Pons (tissue), 1 donor: ENCODE measurements around the gene GRIK2.
"Not testable (repeated sequence)": the region's sequence is repeated elsewhere in the genome, so short reads cannot be mapped to it uniquely, and the experiment has no call there.

Source experiments
- DNase-seq: peaks from one replicate; pipeline ENCODE4 v3.0.0-alpha.2; 2016; ENCODE audit warnings: low spot score

The GRIK2 gene

DNA sequence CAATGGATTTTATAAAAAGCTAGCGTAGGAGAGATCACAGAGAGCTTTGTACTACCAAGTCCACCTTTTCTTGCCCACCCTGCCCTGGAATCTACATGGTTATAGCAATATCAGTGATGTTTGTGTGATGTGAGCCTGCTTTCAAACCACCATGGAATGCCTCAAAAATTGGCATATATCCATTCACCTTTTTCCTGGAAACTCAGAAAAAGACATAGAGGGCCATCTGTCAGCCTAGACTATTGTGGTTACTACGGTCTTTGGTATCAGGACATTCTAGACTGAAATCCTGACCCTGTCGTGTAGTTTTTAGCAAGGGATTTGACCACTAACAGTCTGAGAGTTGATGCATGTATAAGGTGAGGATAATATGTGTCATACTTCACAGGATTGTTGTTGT, 239.6 kb downstream of the GRIK2 start:
- DNase-seq: no peak

DNA sequence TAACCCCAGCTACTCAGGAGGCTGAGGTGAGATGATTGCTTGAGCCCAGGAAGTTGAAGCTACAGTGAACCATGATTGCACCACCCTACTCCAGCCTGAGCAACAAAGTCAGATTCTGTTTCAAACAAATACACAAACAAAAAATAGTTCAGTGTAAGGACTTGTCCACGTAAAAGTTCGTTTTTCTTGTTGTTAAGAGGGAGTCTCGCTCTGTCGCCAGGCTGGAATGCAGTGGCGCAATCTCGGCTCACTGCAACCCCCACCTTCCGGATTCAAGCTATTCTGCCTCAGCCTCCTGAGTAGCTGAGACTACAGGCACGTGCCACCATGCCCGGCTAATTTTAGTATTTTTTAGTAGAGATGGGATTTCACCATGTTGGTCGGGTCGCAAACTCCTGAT, 245.4 kb downstream of the GRIK2 start:
- not testable (repeated sequence) for DNase-seq

DNA sequence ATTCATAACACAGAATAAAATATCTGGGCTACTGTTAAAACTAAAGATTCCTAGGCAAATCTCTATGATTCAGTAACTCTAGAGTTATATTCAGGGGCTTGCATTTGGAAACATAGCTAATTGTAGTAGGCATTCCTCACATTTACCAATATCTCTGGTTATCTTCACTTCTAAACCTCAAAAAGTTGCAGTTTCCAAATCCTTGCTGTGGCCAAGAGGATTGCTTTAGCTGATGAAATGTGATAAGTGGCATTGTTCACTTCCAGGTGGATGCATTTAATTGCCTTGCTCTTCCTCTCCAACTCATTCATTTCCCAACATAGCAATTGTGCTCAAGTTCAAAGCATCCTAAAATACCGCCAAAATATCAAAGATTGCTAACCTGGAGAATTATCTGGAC, 246.6 kb downstream of the GRIK2 start:
- DNase-seq: no peak

DNA sequence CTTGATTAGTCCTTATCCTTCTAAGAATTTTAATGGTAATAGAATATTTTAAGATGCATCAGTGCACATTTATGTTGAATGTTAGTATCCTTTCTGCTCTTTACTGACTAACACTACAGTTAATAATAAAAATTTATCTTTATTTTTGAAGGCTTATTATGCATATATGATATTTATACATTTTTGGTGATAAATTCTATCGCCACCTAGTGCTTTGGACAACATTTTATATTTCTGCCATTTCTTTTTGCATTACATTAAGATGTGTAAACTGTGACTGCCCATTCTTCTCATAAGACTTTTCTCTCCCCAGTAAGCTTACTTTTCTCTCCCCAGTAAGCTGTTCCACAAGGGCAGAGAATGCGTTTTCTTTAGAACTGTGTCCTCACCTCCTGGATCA, 252.3 kb downstream of the GRIK2 start:
- no peak for DNase-seq

DNA sequence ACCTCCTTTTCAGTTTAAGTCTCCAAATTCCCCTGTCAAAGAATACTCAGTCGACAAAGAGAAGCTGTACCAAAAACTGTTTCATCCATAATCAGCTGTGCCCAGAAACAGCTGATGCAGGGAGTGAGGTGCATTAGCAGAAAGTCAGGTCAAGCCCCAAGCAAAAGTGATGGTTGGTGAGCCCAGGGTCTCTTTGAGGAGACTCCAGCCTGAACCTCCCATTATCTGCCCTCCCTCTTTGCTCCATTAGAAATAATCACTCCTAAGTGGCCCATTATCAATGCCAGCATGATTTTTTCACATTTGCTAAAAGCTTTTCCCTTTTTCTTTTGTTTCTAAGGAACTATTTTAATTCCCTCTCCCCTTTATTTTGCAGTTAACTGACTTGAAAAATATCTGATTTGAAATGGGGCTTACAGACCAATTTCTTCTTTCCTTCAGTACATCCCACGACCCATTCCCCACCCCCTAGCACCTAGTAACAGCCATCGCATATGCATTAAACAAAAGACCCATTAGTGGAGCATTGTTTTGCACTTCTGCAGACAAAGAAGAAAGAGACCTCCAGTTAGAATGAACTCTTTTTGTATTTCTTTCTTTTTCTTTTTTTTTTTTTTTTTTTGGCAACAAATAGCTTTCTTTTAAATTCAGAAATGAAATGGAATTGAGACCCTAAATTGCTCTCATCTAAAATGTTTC, 257.0 kb downstream of the GRIK2 start:
- no peak for DNase-seq

DNA sequence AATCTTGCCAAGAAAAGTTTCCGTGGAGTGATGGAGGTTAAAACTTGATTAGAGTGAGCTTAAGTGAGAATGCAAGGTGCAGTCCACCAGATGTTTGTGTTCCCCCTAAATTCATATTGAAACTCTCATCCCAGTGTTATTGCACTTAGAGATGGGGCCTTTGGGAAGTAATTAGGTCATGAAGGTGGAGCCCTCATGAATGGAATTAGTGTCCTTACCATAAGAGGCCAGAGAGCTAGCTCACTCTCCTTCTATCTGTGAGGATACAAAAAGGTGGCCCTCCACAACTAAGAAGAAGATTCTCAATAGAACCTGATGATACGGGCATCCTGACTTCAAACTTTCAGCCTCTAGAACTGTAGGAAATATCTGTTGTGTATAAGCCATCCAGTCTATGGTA, 258.6 kb downstream of the GRIK2 start:
- DNase-seq: no peak

DNA sequence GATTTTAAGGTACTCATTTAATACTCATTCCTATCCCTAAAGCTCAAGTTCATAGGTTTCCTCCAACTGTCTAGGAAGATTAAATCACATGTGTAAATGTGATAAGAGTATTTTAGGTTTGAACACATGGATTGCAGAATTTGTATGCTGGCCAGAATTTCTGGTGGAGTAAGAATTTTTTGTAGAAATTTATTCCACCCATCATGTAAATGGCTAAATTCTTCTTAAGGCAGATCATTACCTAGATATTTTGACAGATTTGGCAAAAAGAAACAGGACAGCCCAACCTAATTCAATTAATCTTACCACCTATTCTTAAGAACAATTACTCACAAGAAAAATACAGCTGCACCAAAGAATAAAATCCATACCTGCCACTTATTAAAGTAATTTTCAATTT, 261.6 kb downstream of the GRIK2 start:
- DNase-seq: no peak

DNA sequence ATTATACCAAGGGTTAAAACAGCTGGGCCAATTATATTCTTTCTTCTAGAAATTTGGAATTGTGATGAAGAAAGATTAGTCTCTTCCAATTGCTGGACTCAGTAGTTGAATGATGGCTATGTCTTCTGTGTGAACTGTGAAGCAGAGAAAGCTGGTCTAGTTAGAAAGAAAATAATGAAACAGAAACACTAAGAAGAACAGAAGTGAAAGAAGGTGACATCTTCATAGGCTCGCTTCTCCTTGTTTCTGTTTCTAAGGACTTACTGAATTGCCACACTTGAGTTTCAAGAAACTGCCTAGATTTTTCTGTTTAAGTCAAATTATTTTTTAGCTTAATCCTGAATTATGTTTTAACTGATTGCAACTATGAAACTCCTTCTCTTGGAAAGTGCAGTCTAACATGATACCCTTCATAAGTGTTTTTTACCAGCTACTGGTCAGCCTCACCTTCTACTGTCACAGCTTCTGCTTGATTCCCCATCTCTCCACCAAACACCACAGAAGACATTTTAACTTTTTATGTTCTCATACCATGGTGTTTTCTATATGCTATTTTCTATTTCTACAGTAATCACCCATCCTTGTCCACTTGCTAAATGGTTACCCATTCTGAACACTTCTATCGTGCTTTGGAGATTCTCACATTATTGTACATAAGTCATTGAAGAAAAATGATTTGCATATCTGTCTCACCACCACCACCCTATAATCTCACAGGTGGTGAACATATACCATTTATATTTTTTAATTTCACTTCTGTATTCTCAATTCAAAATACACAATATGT, 268.8 kb downstream of the GRIK2 start:
- DNase-seq: no peak

DNA sequence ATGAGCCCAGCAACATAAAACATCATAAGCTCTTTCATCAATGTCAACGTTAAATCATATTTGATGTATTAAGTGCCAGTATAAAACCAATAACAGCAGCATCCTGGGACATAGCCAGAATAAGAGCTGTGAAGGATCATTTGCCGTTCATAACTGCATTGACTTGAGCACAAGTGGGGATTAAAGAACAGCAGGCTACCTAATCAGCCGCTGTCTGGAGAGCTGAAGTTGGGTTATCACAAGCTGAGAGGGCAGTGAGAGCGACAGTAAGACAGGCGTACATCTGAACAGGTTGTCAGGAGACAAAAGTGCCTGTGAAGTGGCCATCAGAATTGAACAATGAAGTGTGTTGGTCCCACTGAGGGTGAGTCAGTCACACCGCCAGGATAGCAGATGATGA, 269.6 kb downstream of the GRIK2 start:
- DNase-seq: no peak

DNA sequence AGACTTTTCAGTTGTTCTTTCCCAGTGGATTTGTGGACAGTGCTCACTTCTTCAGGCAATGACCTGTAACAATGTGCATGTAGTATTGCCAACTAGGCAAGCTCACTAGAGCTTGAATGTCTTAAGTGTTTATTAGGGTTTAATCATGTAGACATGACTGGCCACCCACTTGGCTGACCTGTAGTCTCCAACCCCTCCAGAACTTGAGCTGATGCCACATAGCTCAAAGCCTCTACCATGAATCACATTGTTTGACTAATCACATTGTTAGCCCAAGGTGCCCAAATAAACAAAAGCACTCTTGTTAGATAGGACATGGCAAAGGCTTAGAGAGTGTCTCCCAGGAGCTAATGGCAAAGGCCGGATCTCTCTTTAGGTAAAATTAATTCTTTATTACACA, 272.7 kb downstream of the GRIK2 start:
- no peak for DNase-seq

DNA sequence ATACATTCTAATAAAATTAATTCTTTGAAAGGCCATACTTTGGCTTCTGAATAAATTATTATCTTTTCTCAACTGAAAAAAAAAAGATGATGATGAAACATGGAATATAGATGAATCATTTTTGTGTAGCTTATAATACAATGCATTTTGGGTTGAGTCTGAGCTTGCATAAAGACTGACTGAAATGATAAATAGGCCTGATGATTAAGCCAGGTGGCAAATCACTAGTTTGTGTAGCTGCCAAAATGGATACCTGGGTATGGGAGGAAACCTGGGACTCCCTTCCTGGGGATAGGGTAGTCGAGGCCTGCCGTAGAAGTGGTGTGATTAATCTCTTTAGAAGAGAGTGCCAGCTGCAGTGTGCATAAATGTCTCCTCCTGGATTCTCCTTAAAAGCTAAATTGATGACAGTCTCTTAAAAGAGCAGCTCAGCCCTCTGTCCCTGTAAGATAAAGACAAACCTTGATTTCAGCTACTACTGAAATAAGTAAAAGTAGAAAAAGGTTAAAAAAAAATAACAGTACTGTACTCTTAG, 275.1 kb downstream of the GRIK2 start:
- peak; percentile 9 for DNase-seq

DNA sequence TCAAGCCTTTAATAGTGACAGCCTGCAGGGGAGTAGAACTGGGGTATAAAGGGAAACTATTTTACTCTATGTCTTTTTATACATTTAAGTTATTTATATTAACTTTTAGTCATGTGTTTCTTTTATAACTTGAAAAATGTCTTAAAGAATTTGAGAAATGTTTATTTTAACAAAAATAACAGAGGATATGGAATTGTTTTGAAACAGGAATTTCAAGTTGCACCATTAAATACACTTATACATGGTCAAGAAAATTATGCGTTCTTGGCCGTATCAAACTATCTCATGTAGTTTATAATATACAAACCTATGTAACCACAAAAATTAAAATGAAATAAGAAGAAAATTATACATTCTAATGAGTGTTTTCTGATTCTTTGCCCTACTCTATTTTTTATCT, 282.7 kb downstream of the GRIK2 start:
- DNase-seq: no peak

DNA sequence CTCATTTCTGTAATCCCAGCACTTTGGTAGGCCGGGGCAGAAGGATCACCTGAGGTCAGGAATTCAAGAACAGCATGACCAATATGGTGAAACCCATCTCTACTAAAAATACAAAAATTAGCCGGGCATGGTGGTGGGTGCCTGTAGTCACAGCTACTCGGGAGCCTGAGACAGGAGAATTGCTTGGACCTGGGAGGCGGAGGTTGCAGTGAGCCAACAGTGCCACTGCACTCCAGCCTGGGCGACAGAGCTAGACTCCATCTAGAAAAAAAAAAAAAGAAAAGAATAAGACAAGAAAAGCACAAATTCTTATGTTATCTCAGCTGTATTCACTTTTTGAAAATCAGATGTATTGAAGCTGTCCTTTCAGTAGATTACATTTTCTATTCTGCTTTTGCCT, 289.4 kb downstream of the GRIK2 start:
- no peak for DNase-seq

DNA sequence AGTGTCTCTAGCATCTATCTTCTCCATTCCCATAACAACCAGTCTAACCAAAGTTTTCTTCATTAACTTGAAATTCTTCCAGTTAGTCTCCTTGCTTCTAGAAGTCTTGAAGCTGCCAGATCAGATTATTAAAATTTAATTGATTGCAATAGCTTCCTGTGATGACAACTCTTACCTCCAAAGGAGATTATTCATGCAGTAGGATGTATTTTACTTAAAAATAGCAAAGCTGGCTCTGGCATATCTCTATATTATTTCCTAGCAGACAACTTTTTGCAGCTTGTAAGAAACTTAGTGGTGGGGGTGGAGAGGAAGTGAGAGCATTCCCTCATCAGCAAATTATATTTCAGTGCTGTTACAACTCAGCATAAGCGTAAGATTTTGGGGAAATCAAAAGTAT, 290.4 kb downstream of the GRIK2 start:
- no peak for DNase-seq

DNA sequence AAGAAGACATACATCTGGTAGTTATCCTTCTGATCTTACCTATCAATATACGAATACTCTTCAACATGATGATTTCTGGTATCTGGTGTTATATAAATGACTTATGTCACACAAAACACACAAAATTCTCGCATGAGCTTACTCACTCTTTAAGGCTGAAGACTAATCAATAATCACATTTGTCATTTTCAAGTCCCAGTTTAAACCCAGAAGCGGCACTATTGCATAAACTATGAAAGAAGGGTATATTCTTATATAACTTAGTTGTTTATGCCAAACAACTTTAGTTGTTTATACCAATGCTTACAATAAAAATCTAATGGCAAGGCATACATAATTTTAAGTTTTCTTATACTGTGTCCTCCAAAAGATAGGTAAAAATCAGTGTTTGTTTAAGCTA, 293.1 kb downstream of the GRIK2 start:
- DNase-seq: no peak

DNA sequence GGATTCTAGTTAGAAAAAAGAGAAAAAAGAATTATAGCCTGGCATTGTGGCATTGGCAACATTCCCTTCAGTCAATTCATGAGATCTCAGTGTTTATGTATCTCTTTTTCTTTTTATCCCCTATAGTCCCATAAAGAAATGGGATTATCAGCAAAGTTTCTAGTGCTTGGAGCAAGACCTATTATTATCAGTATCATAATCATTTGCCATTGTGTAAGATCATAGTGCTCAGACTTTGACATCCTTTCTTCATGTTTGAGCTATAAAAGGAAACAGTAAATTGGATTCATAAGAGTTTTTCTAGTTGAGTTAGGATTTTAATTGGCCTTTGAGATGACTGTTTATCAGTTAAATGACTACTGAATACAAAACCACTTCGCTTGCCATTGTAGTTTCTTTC, 295.6 kb downstream of the GRIK2 start:
- DNase-seq: no peak

DNA sequence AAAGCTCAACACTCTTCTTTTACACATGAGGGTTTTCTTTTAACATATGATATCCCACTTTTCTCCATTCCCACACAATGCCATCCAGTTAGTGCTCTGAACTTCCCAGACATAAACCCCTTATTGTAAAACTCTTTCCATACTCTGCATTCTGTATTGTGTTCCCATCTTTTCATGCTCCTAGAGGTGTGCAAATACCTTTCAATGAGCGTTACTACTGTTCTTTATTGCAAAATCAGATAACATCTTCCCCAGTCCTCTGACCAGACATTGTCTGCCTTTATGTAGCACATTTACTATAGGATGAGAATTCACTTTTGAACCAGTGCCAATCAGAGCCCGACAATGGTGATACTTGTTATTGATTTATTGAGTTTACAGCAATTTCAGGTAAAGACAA, 296.2 kb downstream of the GRIK2 start:
- DNase-seq: no peak

DNA sequence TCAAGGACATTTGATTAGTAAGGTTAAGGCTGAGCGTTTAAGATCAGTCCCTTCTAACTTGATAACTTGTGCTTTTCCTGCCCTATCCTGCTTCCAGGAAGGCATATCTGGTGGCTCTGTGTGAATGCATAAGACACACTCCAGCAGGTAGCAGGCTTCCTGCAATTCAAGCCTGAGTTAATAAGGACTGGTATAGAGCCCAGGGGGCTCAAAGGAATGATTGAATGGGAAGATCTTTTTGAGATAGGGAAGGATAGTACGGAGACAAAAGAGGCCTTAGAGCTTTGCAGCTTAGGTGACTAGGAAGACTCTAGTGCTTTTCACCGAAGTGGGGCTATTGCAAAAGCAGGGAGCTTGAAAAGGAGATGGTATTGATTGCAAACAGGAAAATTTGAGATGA, 307.1 kb downstream of the GRIK2 start:
- no peak for DNase-seq

DNA sequence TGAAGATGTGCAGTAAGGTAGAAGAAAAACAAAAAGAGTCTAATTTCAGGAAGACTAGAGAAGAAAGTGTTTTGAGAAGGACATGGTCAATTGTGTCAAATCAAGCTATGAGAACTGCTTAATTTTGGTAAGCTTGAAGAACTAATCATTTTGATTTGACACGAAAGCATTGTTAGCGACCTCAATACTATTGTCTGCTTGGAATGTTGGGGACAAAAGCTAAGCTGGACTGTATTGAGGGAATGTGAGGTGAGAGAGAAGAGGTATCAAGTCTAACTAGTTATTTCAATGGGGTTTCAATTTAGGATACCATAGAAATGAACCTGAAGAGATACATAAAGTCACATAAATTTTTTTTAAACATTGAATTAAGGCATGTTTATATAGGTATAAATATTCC, 309.8 kb downstream of the GRIK2 start:
- no peak for DNase-seq

DNA sequence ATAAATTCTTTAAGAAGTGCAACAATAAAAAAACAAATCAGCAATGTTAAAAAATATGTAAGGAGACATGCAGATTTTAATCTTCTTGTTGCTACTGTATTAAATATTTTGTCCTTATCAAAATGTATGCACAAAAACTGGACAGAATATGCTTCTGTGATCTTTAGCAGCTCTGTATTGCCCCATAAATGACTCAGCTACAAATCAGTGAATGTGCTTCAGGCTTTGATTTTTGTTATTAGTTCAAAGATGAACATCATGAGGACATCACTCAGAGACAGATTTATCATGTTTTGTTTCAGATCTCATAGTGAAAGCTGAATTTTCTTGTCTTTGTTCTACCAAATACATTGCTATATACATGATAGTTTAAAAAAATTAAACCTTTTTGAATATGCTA, 312.4 kb downstream of the GRIK2 start:
- DNase-seq: no peak

DNA sequence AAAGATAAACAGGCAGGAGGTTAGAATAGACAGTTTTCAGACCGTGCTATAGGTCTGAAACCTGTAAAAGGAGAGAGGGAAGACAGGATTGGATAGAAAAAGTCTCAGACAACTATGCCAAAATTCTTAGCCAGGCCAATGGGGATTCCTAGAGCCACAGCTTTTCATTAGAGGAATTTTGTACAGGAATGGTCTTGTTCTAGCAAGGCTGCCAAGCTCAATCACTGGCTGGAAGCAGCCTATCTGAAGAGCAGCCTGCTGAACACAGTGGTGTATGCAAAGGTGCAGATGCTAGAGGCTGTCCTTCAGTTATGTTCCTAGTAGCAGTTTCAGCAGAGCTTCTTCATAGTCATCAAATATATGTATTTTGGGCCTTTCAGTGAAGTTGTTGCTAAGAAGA, 313.1 kb downstream of the GRIK2 start:
- no peak for DNase-seq

DNA sequence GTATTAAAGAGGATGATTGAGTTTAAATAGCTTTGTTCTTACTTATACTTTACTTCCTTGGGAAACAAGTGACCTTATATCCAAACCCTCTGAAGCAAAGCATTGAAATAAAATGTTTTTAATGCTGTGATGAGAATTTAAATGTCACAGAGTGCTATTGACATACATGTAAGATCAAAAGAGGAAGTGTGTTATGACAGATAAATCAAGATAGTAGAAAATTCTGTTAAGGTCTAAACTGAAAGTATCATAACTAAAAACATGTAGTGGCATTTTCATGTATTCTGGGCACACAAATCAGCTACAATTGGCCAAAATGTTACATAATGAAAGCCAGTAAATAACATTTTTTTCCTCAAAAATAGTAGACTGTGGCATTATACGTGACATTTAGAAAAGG, 318.0 kb downstream of the GRIK2 start:
- no peak for DNase-seq

DNA sequence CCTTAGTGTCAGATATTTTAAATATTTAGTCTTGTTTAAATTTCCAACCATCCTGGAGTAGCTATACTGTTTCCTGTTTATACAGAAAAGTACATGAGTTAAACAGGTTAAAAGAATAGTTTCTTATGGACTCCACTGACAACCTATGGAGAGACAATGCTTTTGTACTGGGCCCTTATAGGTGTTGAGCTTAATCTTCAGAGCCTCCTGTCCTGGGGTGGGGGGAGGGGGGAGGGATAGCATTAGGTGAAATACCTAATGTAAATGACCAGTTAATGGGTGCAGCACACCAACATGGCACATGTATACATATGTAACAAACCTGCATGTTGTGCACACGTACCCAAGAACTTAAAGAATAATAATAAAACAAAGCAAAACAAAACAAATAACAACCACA, 322.9 kb downstream of the GRIK2 start:
- no peak for DNase-seq

DNA sequence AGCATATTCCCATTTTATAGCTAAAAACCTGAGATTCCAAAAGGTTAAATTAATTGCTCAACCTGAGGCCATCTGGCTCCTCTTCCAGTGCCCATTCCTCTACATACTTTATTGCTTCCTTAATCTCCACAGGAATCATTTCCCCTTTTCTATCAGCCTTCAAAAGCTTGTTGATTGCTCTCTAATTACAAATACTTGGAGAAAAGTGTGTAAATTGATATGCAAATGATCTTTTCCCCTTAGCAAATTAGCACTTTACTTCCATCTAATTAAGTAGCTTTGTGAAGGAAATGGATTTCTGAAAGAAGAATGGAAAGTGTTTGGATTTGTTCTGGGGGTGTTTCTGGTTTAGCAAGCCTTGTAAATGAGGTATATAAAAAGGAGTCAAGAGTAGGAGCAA, 323.3 kb downstream of the GRIK2 start:
- DNase-seq: no peak
